HG03135 (cell line): ENCODE data around the gene LRRC23.

Source experiments
- ATAC-seq: cut with Tn5 transposase; IDR thresholded peaks from one replicate; pipeline ENCODE4 v1.9.1; 2021; ENCODE audit warnings: mild to moderate bottlenecking, moderate library complexity; ENCODE audit not compliant: unreplicated experiment

The LRRC23 gene

DNA sequence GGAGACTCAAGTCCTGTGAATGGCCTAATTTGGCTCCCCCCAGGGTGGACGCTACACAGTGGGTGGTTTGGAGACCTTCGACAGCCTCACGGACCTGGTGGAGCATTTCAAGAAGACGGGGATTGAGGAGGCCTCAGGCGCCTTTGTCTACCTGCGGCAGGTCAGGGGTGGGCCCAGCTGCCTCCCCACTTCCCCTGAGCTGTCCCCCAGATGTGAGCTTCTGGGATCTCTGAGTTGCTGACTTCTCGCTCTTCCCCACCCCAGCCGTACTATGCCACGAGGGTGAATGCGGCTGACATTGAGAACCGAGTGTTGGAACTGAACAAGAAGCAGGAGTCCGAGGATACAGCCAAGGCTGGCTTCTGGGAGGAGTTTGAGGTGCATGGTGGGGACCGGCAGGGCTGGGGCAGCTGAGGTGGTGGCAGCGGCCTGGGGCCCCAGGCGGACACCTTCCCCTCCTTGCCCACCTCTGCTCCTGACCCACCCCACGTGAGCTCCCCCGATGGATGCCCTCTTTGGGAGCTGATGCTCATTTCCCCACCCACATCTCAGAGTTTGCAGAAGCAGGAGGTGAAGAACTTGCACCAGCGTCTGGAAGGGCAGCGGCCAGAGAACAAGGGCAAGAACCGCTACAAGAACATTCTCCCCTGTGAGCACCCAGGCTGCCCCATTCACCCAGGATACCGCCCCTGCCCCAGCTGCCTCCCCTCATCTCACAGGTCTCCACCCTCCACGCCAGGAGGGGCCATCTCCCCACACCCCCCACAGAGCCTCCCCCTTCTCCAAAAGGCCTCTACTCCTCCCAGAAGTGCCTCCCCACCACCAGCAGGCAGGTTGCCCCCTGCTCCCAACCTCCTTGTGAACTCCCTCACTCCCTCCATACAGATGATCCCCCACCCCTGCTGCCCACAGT, 50.7 kb downstream of the LRRC23 start:
- no peak for ATAC-seq

GRCh38 chr12:6956021-6956727, 51.6 kb downstream of the LRRC23 start:
- no peak for ATAC-seq

GRCh38 chr12:6957151-6957701, 52.6 kb downstream of the LRRC23 start:
- ATAC-seq, result no peak

DNA sequence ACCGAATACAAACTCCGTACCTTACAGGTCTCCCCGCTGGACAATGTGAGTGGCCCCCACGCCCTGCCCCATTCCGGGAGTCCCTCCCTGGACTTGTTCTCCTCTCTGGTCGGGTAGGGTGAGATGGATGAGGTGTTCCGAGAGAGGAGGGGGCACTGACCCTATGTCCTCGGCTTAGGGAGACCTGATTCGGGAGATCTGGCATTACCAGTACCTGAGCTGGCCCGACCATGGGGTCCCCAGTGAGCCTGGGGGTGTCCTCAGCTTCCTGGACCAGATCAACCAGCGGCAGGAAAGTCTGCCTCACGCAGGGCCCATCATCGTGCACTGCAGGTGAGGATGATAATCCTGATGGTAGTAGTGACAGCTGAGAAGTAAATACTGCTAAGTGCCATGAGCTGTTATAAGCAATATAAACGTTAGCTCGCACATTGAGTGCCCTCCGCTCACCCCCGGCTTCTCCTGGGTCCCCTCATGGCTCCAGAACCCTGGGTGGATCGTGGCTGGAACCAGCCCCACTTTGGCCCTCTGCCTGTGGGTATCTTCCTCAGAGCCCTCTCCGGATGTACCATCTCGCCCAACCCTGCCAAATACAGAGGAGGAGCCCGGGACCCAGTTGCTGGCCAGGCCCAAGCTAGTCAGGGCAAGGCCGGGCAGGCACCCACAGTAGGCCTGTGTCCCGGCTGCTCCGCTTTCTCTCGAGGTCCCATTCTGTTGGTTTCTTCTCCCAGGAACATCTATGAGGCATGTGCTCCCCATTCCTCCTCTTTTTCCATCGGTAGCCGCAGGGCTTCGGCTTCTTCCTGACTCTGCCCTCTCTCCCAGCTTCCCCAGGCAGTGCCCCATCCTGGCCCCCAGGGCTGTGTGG, 53.4 kb downstream of the LRRC23 start:
- no peak for ATAC-seq

- no peak for ATAC-seq
Observed at GRCh38 chr12:6958609-6959057, 54.0 kb downstream of the LRRC23 start.

DNA sequence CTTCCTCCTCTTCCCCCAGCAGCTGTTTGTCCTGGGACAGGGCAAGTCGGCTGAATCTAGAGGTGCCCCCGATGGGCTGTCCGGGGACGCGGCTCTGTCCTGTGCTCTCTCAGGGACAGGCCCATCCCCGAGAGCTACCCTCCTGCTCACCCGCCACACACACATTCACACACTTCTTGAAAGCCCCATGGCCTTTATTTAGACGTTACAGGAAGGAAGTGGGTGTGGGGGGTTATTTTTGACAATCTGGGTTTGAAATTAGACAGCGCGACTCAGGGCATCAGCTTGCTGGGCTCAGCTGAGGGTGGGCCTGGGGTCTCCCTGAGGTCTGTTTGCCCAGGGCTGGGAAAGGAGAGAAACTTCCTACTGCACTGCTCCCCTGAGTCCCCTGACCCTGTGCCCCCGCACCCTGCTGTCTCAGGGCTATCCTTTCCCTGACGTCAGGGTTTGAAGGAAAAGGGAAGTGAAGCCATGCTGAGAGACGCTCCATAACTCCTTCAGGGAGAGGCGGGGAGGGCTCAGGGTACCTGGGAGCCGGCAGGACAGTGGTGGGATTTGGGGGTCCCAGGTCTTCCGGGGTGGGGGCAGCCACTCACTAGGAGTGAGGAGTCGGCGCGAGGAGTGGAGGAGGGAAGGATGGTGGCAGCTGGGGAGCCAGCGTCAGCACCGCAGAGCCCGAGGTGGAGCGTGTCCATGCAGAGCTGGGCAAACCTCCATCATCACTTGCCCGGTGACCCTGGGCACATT, 54.6 kb downstream of the LRRC23 start:
- ATAC-seq, result peak; percentile 47

- no peak for ATAC-seq
Observed at GRCh38 chr12:6959805-6960592, 55.4 kb downstream of the LRRC23 start.

GRCh38 chr12:6960593-6961277, 56.1 kb downstream of the LRRC23 start:
- ATAC-seq, result no peak

- ATAC-seq, result no peak
Observed at GRCh38 chr12:6961278-6961694, 56.7 kb downstream of the LRRC23 start.

GRCh38 chr12:6961695-6962284, 57.2 kb downstream of the LRRC23 start:
- ATAC-seq, result no peak

GRCh38 chr12:6962285-6963015, 57.8 kb downstream of the LRRC23 start:
- no peak for ATAC-seq

GRCh38 chr12:6963016-6963731, 58.6 kb downstream of the LRRC23 start:
- ATAC-seq, result no peak
